NCI-H82 (cell line): ENCODE measurements around the gene UNC13B.
A peak's percentile ranks its signal among the peaks of the same experiment; 100 is the strongest.
"Not testable (repeated sequence)": the region's sequence is repeated elsewhere in the genome, so short reads cannot be mapped to it uniquely, and the experiment has no call there.

Experiments
- DNase-seq: peaks from one replicate; lab custom pipeline; 2025; lab: John Stamatoyannopoulos, UW

Gene UNC13B

DNA sequence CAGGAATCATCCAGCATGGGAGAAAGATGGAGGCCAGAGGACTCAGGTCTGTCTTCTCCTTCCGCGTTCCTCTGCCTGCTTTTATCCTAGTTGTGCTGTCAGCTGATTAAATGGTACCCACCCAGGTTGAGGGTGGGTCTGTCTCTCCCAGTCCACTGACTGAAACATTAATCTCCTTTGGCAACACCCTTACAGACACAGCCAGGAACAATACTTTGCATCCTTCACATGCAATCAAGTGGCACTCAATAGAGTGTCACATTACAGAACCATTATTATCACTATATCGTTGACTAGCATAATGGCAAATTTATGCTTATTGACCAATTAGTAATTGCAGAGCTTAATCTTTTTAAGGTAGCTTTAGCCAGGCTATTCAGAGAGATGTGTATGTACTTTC lies 64.8 kb downstream of the UNC13B start:
- DNase-seq = peak; percentile 7

GRCh38 chr9:35227284-35227683 lies 65.5 kb downstream of the UNC13B start:
- no peak for DNase-seq

- DNase-seq = no peak
Measured at GRCh38 chr9:35229066-35229778, 67.4 kb downstream of the UNC13B start.

DNA sequence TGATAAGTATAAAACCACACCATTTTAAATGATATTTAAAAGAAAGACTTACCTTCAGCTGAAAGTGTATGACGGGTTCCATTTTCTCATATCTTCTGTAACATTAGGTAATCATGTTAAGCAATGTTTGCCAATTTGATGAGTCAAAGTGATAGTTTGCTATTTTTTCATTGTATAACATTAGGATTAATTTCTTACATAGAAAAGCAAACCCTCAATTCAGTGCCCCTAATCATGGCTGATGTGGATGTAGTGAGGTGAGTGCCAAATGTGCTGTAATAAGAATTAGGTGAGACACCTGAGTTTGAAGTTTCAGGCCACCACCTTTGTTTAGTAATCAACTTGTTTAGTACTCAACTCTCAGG lies 68.0 kb downstream of the UNC13B start:
- DNase-seq = no peak

DNA sequence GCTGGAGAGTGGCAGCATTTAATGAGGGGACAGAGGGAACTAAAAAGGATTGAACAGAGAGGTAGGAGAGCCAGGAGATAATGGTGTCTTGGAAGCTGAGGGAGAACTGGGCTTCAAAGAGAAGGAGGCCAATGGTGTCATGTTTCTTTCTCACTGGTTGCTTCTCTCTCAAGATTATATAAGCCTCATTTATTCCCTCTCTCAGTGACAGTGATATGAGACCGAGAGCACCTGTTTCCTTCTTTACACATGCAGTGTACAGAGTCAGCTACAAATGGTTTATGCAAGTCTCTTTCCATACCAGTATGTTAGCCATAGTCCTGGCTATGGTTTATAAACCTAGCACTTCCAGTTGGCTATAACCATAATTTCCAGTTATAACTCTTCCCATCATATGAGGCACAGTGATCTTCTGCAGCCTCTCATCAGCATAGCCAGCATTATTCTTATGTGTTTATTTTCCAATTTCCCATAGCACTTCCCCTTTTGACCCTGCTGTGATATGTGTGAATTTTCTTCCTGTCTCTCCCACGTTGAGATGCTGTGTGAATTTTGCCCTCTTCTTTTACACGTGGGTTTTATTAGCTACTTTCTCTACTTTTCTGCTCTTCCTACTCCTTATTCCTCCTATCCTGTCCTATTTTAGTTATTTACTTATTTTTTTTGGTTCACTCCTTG lies 71.2 kb downstream of the UNC13B start:
- no peak for DNase-seq

- no peak for DNase-seq
Measured at GRCh38 chr9:35236692-35237091, 74.9 kb downstream of the UNC13B start.

DNA sequence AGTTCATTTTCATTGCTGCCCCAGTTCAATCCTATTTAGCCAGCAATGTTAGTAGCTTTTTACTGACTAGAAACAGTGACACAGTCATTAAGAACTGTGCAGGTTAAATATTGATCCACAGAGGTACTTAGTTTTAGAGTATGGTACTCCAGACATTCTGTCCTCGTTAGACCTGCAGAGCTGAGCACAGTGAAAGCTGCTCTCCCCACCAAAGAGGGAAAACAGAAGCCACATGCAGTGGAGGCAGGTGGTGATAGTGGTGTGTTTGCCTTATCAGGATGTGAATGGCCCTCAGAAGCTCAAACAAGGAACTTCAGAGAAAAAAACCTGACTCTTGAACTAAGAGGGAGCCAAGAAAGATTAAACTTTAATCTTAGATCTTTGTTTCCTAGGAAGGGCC lies 75.5 kb downstream of the UNC13B start:
- no peak for DNase-seq

DNA sequence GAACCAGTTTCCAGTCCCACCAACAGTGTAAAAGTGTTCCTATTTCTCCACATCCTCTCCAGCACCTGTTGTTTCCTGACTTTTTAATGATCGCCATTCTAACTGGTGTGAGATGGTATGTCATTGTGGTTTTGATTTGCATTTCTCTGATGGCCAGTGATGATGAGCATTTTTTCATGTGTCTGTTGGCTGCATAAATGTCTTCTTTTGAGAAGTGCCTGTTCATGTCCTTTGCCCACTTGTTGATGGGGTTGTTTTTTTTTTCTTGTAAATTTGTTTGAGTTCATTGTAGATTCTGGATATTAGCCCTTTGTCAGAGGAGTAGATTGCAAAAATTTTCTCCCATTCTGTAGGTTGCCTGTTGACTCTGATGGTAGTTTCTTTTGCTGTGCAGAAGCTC lies 84.1 kb downstream of the UNC13B start:
- not testable (repeated sequence) for DNase-seq

- no peak for DNase-seq
Measured at GRCh38 chr9:35253075-35253474, 91.3 kb downstream of the UNC13B start.

GRCh38 chr9:35254237-35254636 lies 92.4 kb downstream of the UNC13B start:
- no peak for DNase-seq

GRCh38 chr9:35254984-35255857 lies 93.4 kb downstream of the UNC13B start:
- no peak for DNase-seq

DNA sequence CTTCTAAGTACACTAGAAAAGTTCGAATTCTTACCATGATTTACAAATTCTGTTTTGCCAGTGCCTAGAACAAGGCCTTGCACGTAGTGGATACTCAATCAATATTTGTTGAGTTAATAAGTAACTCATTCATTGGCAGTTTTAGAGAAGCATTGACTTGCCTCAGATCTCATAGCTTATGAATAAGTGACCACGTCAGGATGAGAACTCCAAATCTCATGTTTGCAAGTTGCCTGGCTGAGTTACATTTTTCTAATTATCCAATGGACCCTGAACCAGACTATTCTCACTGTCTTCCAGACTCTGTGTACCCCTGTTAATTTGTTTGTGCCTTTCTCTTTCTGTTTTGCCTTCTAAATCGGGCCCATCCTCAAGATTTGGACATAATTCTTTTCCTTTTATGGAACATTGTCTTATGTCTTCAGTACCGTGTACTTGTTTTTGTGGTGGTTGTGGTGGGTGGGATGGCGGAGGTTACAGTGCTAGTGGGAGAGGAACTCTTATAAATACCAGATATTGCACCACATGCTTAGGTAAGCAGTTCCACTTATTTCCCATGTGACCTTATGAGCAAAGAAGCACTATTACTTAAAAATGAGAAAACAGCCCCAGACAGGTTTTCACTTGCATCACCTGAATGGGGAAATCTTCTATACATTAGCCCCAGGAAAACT lies 96.3 kb downstream of the UNC13B start:
- DNase-seq = no peak

DNA sequence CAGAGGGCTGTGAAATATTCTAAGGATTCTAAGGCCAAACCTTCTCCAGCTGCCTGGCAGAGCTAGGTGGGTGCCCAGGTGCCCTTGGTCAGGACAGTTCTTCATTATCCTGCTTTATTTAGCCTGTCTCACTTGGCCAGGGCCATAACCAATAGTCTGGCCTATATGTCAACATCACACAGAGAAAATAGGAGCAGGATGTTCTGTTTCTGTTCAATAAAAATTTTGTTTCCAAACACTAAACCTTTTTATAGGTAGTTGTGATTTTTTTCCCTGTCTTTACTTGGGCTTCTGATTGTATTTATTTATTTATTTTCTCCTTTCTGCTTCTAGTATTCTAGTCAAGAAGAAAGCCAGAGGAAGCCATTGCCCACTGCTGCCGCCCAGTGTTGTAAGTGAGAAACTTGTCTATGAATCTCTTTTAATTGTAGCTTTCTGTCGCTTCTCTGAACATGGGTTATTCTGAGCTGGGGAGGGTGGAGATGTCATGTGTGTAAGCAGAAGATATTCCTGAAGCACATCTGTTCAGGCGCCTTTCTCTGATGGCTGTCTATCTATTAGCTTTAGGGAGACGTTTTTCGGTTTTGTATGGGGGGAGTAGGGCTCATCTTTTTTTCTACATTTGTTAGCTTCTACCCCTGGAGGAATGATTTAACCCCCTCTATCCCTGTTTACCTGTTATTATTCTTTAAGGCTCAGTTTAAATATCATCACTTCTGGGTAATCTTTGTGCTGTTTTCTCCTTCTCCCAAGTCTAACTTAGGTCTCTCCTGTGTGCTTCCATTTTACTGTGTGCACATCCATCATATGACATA lies 97.1 kb downstream of the UNC13B start:
- peak; percentile 77 for DNase-seq

- no peak for DNase-seq
Measured at GRCh38 chr9:35260186-35260585, 98.4 kb downstream of the UNC13B start.

DNA sequence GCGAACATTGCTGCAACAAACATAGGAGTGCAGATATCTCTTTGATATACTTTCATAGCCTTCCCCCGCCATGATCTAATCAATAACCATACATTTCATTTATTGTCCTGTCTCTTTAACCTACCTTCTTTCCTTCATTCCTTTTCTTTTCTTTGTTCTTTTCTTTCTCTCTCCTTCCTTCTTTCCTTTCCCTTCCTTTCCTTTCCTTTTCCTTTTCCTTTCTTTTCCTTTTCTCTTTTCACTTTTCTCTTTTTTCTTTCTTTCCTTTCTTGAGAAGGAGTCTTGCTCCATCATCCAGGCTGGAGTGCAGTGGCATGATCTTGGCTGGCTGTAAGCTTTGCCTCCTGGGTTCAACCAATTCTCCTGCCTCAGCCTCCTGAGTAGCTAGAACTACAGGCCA lies 100.3 kb downstream of the UNC13B start:
- DNase-seq = no peak

DNA sequence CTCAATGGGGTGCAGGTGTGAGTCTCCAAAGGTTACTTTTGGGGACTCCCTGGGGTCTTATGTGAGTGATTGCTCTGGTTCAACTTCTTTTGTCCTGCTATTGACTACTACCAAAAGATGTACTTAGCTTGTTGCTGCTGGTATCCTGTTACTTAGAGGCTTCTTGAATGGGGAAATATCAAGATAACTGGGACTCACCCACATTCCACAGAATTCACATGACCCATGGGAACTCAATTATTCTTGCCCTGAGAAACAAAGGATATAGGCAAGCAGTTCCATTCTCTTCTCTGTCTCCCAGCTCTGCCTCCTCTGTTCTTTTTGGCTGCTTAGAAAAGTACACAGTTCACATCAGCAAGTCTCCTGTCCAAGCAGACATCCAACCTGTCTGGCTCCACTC lies 105.9 kb downstream of the UNC13B start:
- no peak for DNase-seq

DNA sequence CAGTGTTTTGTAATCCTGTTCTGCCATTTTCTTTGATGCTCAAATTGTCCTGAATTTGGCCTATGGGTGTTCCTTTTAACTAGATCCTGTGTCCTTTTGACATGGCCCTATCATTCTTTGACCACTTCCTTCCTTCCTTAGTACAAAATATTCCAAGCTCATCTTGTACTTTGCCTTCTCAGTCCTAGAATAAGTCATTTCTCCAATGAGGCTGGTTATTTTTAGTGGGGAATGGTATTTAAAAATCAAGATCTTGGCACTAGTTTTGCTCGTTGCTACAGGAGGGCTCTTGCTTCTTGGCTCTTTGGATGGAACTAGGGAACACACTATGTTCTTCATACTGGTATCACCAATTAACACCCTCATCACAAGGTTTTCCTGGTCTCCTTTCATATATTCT lies 108.1 kb downstream of the UNC13B start:
- DNase-seq = no peak

- no peak for DNase-seq
Measured at GRCh38 chr9:35271637-35272036, 109.8 kb downstream of the UNC13B start.

GRCh38 chr9:35272989-35273388 lies 111.2 kb downstream of the UNC13B start:
- DNase-seq = no peak

DNA sequence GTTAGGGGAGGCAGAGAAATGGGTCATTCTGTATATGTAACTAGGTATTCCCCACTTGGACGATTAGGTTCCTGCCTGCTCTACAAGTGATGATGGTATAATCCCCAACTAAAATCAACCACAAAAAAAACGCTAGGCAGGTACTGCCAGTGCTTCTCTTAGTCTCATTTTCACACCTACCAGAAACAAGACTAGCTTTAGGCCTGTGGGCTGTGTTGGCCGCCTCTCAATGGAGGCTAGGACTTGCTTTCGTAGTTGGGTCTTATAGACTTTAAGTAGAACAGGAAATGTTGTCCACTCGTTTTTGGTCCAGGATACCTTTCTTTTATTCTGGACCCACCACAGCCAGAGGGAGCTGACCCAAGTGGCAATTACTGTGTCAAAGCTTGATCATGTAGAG lies 111.8 kb downstream of the UNC13B start:
- DNase-seq = no peak

- DNase-seq = no peak
Measured at GRCh38 chr9:35274993-35275392, 113.2 kb downstream of the UNC13B start.

- DNase-seq = no peak
Measured at GRCh38 chr9:35277171-35277520, 115.3 kb downstream of the UNC13B start.
